ENCODE measurements around the gene PRSS50.

The PRSS50 gene

GRCh38 chr3:46712191-46713049 is 5.2 kb downstream of the PRSS50 start:
- Histone ChIP-seq H3K4me2 (ENCODE audit: insufficient read depth, low read length, poor library complexity, severe bottlenecking) (no peak overlapping the region), H4K91ac (ENCODE audit: low read depth, low read length, poor library complexity) (no peak overlapping the region), H2BK12ac (ENCODE audit: low read length) (no peak overlapping the region), H2AFZ (ENCODE audit: low read length) (no peak overlapping the region), H2BK15ac (ENCODE audit: low read length) (no peak overlapping the region), H3K79me1 (ENCODE audit: low read depth, low read length) (no peaks in the 10 kb centered on the region), H3K4me1 (ENCODE audit: control insufficient read depth in 2 of 2, insufficient read depth in 1 of 2, low read depth in 1 of 2, low read length in 2 of 2) (no peaks in the 10 kb centered on the region), H3K14ac (ENCODE audit: low read length) (peak overlapping the region; percentile 85), H3K27ac (replicated peaks; ENCODE audit: low read length) (no peak overlapping the region), H3K9ac (ENCODE audit: low read depth, low read length, poor library complexity) (no peak overlapping the region), H3K18ac (ENCODE audit: low read length) (peak overlapping the region; percentile 35), H3K9me3 (replicated peaks in 1 of 2; ENCODE audit: control insufficient read depth in 2 of 2, insufficient read depth in 1 of 2, low read depth in 1 of 2, low read length in 2 of 2) (no peaks in the 10 kb centered on the region), H3K23ac (ENCODE audit: low read depth, low read length, poor library complexity) (peak overlapping the region; percentile 75), H2BK120ac (ENCODE audit: low read depth, low read length) (no peak overlapping the region), H3K4me3 (ENCODE audit: low read length in 2 of 2) (no peak overlapping the region), H4K8ac (ENCODE audit: low read depth, low read length) (no peak overlapping the region), H2BK5ac (ENCODE audit: low read length) (no peak overlapping the region), H3K27me3 (ENCODE audit: control insufficient read depth in 3 of 3, insufficient read depth in 3 of 3, low read depth in 1 of 3, low read length in 3 of 3) (no peaks in the 10 kb centered on the region), H3K4ac (ENCODE audit: low read length) (no peak overlapping the region), H3K36me3 (replicated peaks in 1 of 2; ENCODE audit: control insufficient read depth in 2 of 2, insufficient read depth in 2 of 2, low read length in 2 of 2) (no peaks in the 10 kb centered on the region), H2AK5ac (ENCODE audit: low read depth, low read length) (peak overlapping the region; percentile 11)
- no CpG with 5 or more reads among the region's 13 CpGs for WGBS, 2 donors (ENCODE audit: extremely low coverage in 2 of 2, insufficient read length in 2 of 2, insufficient replicate concordance in 1 of 2)
- no peak for DNase-seq (ENCODE audit: low spot score)

GRCh38 chr3:46711760-46712159 is 5.9 kb downstream of the PRSS50 start:
- H3K18ac ChIP-seq (ENCODE audit: low read length): no peak overlapping the region
- H2BK5ac ChIP-seq (ENCODE audit: low read length): no peak overlapping the region
- no peak overlapping the region for H3K23ac ChIP-seq (ENCODE audit: low read depth, low read length, poor library complexity)
- DNase-seq (ENCODE audit: low spot score): no peak
- H3K4me1 ChIP-seq (ENCODE audit: control insufficient read depth in 2 of 2, insufficient read depth in 1 of 2, low read depth in 1 of 2, low read length in 2 of 2): peaks cover 0 to 2% of the 10 kb centered on the region in 2 donors
- H3K27ac ChIP-seq (replicated peaks; ENCODE audit: low read length): no peak overlapping the region
- H2BK12ac ChIP-seq (ENCODE audit: low read length): no peak overlapping the region
- H3K14ac ChIP-seq (ENCODE audit: low read length): no peak overlapping the region
- H2BK120ac ChIP-seq (ENCODE audit: low read depth, low read length): no peak overlapping the region
- H3K9ac ChIP-seq (ENCODE audit: low read depth, low read length, poor library complexity): no peak overlapping the region
- no CpG with 5 or more reads among the region's 7 CpGs for WGBS, 2 donors (ENCODE audit: extremely low coverage in 2 of 2, insufficient read length in 2 of 2, insufficient replicate concordance in 1 of 2)
- H3K4ac ChIP-seq (ENCODE audit: low read length): no peak overlapping the region
- H4K8ac ChIP-seq (ENCODE audit: low read depth, low read length): no peak overlapping the region
- H3K4me2 ChIP-seq (ENCODE audit: insufficient read depth, low read length, poor library complexity, severe bottlenecking): no peak overlapping the region
- no peaks in the 10 kb centered on the region for H3K36me3 ChIP-seq (replicated peaks in 1 of 2; ENCODE audit: control insufficient read depth in 2 of 2, insufficient read depth in 2 of 2, low read length in 2 of 2)
- H3K27me3 ChIP-seq (ENCODE audit: control insufficient read depth in 3 of 3, insufficient read depth in 3 of 3, low read depth in 1 of 3, low read length in 3 of 3): peaks cover 0 to 3% (median 0%) of the 10 kb centered on the region in 3 experiments
- no peak overlapping the region for H2AFZ ChIP-seq (ENCODE audit: low read length)
- H4K91ac ChIP-seq (ENCODE audit: low read depth, low read length, poor library complexity): no peak overlapping the region
- H3K4me3 ChIP-seq (ENCODE audit: low read length in 2 of 2): no peak overlapping the region
- H3K79me1 ChIP-seq (ENCODE audit: low read depth, low read length): no peaks in the 10 kb centered on the region
- H2BK15ac ChIP-seq (ENCODE audit: low read length): no peak overlapping the region
- H2AK5ac ChIP-seq (ENCODE audit: low read depth, low read length): peak overlapping the region; percentile 11
- H3K9me3 ChIP-seq (replicated peaks in 1 of 2; ENCODE audit: control insufficient read depth in 2 of 2, insufficient read depth in 1 of 2, low read depth in 1 of 2, low read length in 2 of 2): no peaks in the 10 kb centered on the region

GRCh38 chr3:46711305-46711704 is 6.4 kb downstream of the PRSS50 start:
- H3K27me3 ChIP-seq (ENCODE audit: control insufficient read depth in 3 of 3, insufficient read depth in 3 of 3, low read depth in 1 of 3, low read length in 3 of 3): peaks cover 0 to 3% (median 0%) of the 10 kb centered on the region in 3 experiments
- peaks cover 0 to 7% of the 10 kb centered on the region in 2 donors for H3K4me1 ChIP-seq (ENCODE audit: control insufficient read depth in 2 of 2, insufficient read depth in 1 of 2, low read depth in 1 of 2, low read length in 2 of 2)
- no peak overlapping the region for H3K18ac ChIP-seq (ENCODE audit: low read length)
- no peaks in the 10 kb centered on the region for H3K9me3 ChIP-seq (replicated peaks in 1 of 2; ENCODE audit: control insufficient read depth in 2 of 2, insufficient read depth in 1 of 2, low read depth in 1 of 2, low read length in 2 of 2)
- H3K9ac ChIP-seq (ENCODE audit: low read depth, low read length, poor library complexity): no peak overlapping the region
- no peak overlapping the region for H2BK120ac ChIP-seq (ENCODE audit: low read depth, low read length)
- H3K4ac ChIP-seq (ENCODE audit: low read length): no peak overlapping the region
- H3K14ac ChIP-seq (ENCODE audit: low read length): no peak overlapping the region
- no peak overlapping the region for H3K4me2 ChIP-seq (ENCODE audit: insufficient read depth, low read length, poor library complexity, severe bottlenecking)
- H4K8ac ChIP-seq (ENCODE audit: low read depth, low read length): no peak overlapping the region
- DNase-seq (ENCODE audit: low spot score): no peak
- H3K4me3 ChIP-seq (ENCODE audit: low read length in 2 of 2): no peak overlapping the region
- H3K23ac ChIP-seq (ENCODE audit: low read depth, low read length, poor library complexity): no peak overlapping the region
- H4K91ac ChIP-seq (ENCODE audit: low read depth, low read length, poor library complexity): no peak overlapping the region
- H2BK5ac ChIP-seq (ENCODE audit: low read length): no peak overlapping the region
- H2AK5ac ChIP-seq (ENCODE audit: low read depth, low read length): no peak overlapping the region
- H3K79me1 ChIP-seq (ENCODE audit: low read depth, low read length): no peaks in the 10 kb centered on the region
- no peak overlapping the region for H2BK12ac ChIP-seq (ENCODE audit: low read length)
- no CpG with 5 or more reads among the region's 2 CpGs for WGBS, 2 donors (ENCODE audit: extremely low coverage in 2 of 2, insufficient read length in 2 of 2, insufficient replicate concordance in 1 of 2)
- no peak overlapping the region for H2BK15ac ChIP-seq (ENCODE audit: low read length)
- no peak overlapping the region for H3K27ac ChIP-seq (replicated peaks; ENCODE audit: low read length)
- H3K36me3 ChIP-seq (replicated peaks in 1 of 2; ENCODE audit: control insufficient read depth in 2 of 2, insufficient read depth in 2 of 2, low read length in 2 of 2): no peaks in the 10 kb centered on the region
- H2AFZ ChIP-seq (ENCODE audit: low read length): no peak overlapping the region

- H3K27ac ChIP-seq (replicated peaks; ENCODE audit: low read length): no peak overlapping the region
- H3K4me3 ChIP-seq (ENCODE audit: low read length in 2 of 2): no peak overlapping the region
- H2BK12ac ChIP-seq (ENCODE audit: low read length): no peak overlapping the region
- H4K8ac ChIP-seq (ENCODE audit: low read depth, low read length): no peak overlapping the region
- H2AK5ac ChIP-seq (ENCODE audit: low read depth, low read length): no peak overlapping the region
- no peak overlapping the region for H2BK5ac ChIP-seq (ENCODE audit: low read length)
- no peak overlapping the region for H2AFZ ChIP-seq (ENCODE audit: low read length)
- peaks cover 0 to 3% (median 0%) of the 10 kb centered on the region in 3 experiments for H3K27me3 ChIP-seq (ENCODE audit: control insufficient read depth in 3 of 3, insufficient read depth in 3 of 3, low read depth in 1 of 3, low read length in 3 of 3)
- no peak overlapping the region for H2BK120ac ChIP-seq (ENCODE audit: low read depth, low read length)
- H3K4me1 ChIP-seq (ENCODE audit: control insufficient read depth in 2 of 2, insufficient read depth in 1 of 2, low read depth in 1 of 2, low read length in 2 of 2): peaks cover 0 to 9% of the 10 kb centered on the region in 2 donors
- no peak overlapping the region for H3K4ac ChIP-seq (ENCODE audit: low read length)
- WGBS, 2 donors (ENCODE audit: extremely low coverage in 2 of 2, insufficient read length in 2 of 2, insufficient replicate concordance in 1 of 2): no CpG with 5 or more reads among the region's 6 CpGs
- no peak overlapping the region for H3K9ac ChIP-seq (ENCODE audit: low read depth, low read length, poor library complexity)
- no peak for DNase-seq (ENCODE audit: low spot score)
- no peak overlapping the region for H2BK15ac ChIP-seq (ENCODE audit: low read length)
- no peaks in the 10 kb centered on the region for H3K36me3 ChIP-seq (replicated peaks in 1 of 2; ENCODE audit: control insufficient read depth in 2 of 2, insufficient read depth in 2 of 2, low read length in 2 of 2)
- H3K23ac ChIP-seq (ENCODE audit: low read depth, low read length, poor library complexity): peak overlapping the region; percentile 34
- H4K91ac ChIP-seq (ENCODE audit: low read depth, low read length, poor library complexity): no peak overlapping the region
- no peaks in the 10 kb centered on the region for H3K79me1 ChIP-seq (ENCODE audit: low read depth, low read length)
- H3K4me2 ChIP-seq (ENCODE audit: insufficient read depth, low read length, poor library complexity, severe bottlenecking): no peak overlapping the region
- H3K14ac ChIP-seq (ENCODE audit: low read length): no peak overlapping the region
- no peaks in the 10 kb centered on the region for H3K9me3 ChIP-seq (replicated peaks in 1 of 2; ENCODE audit: control insufficient read depth in 2 of 2, insufficient read depth in 1 of 2, low read depth in 1 of 2, low read length in 2 of 2)
- H3K18ac ChIP-seq (ENCODE audit: low read length): no peak overlapping the region
Measured at GRCh38 chr3:46710671-46711295, 6.9 kb downstream of the PRSS50 start.
